IPS-15b (cell line): Measurements from ENCODE around the gene SLC7A4.

ENCODE experiments used
- H3K27me3 ChIP-seq: one replicate; pipeline ENCODE4 v1.6.1; 2013; ENCODE audit warnings: low read length; ENCODE audit not compliant: control insufficient read depth, insufficient read depth
- H3K36me3 ChIP-seq: one replicate; pipeline ENCODE4 v1.6.1; 2013; ENCODE audit warnings: low read length; ENCODE audit not compliant: control insufficient read depth, insufficient read depth
- H3K4me1 ChIP-seq: one replicate; pipeline ENCODE4 v1.6.1; 2013; ENCODE audit warnings: mild to moderate bottlenecking, low read length; ENCODE audit not compliant: control insufficient read depth, insufficient read depth
- H3K4me3 ChIP-seq: one replicate; pipeline ENCODE4 v1.5.1; 2013; ENCODE audit warnings: low read depth, low read length
- H3K9ac ChIP-seq: one replicate; pipeline ENCODE4 v1.6.1; 2013; ENCODE audit warnings: low read depth, mild to moderate bottlenecking, low read length
- H3K9me3 ChIP-seq: one replicate; pipeline ENCODE4 v1.6.1; 2013; ENCODE audit warnings: mild to moderate bottlenecking, low read length; ENCODE audit not compliant: control insufficient read depth, insufficient read depth

The SLC7A4 gene

GRCh38 chr22:21022507-21022906 is 9.9 kb downstream of the SLC7A4 start:
- H3K9ac ChIP-seq: no peak overlapping the region
- no peaks in the 10 kb centered on the region for H3K27me3 ChIP-seq
- no peaks in the 10 kb centered on the region for H3K9me3 ChIP-seq
- no peaks in the 10 kb centered on the region for H3K4me1 ChIP-seq
- H3K36me3 ChIP-seq: no peaks in the 10 kb centered on the region
- no peak overlapping the region for H3K4me3 ChIP-seq

GRCh38 chr22:21020802-21021429 is 11.4 kb downstream of the SLC7A4 start:
- Histone ChIP-seq H3K27me3 (peaks cover 3% of the 10 kb centered on the region), H3K9ac (no peak overlapping the region), H3K36me3 (no peaks in the 10 kb centered on the region), H3K4me3 (no peak overlapping the region), H3K4me1 (no peaks in the 10 kb centered on the region), H3K9me3 (no peaks in the 10 kb centered on the region)

DNA sequence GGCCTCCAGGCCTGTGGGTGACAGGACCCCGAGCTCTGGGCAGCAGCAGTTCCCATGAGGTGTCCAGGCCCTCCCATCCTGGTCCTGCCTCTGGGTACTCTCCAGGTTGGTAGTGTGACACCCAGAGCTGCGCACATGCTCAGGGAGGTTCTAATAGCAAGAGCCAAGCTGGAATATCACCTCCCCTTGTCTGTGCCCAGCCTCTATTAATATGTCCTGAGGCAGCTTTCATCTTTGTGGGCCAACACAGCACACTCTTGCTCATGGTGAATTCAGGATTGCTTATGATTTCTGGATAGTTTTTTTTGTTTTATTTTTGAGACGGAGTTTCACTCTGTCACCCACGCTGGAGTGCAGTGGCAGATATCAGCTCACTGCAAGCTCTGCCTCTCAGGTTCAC is 14.0 kb downstream of the SLC7A4 start:
- H3K9me3 ChIP-seq: no peaks in the 10 kb centered on the region
- no peak overlapping the region for H3K9ac ChIP-seq
- no peak overlapping the region for H3K4me3 ChIP-seq
- no peaks in the 10 kb centered on the region for H3K36me3 ChIP-seq
- peaks cover 2% of the 10 kb centered on the region for H3K4me1 ChIP-seq
- peaks cover 6% of the 10 kb centered on the region for H3K27me3 ChIP-seq

DNA sequence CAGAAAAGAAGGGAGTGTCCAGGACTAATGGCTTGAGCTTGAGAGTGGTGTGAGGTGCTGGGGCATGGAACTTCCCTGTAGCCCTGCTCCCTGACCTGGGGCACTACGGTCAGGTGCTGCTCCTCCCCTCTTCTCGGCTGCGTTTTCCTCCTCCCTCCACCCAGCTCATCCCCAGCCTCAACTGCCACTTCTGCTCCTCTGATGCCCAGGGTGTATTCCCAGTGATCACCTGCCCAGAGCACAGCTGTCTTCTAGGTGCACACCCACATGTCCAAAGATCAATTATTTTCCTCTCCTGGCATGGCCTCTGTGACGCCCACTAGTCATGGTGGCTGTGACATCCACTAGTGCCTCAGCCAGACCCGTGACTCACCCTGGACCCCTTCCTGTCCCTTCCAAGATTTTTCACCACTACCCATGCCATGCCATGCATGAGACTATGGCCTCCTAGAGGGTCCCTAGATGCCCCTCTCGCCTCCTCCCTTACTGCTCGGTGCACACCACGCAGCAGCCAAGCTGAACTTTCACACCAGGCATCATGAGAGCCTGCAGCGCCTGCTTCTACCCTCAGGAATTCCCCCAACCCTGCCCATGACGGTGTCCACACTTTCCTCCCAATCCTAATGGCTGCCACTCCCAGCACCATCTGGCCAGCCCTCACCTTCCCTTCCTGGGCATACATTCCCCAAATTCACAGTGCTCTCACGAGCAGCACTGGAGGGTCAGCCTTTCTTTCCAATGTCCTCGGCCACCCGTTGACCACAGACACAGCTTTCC is 15.5 kb downstream of the SLC7A4 start:
- H3K9me3 ChIP-seq: no peaks in the 10 kb centered on the region

DNA sequence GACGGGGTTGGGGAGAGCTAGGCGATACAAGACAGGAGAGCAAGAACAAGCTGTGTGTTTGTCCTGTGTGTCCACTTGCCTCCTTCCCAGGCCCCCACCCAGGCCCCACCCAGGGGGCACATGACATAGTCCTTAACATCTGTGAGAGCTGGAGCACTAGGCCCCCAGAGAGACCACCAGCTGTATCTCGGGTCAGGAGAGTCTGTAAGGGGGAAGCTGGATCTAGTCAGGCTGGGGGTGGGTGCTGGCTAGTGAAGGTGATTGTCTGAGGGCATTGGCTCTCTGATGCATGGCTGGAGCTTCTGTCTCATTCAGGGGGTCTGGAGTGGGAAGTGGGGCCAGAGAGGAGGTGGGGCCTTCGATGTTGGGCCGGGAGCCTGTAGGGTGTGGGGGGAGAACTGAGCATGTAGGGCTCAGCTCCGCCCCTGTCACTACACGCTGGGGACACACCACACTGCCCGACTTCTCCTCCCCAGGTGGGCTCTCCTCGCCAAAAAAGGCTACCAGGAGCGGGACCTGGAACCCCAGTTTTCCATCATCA is 16.8 kb downstream of the SLC7A4 start:
- Histone ChIP-seq H3K36me3 (no peaks in the 10 kb centered on the region), H3K4me1 (peaks cover 3% of the 10 kb centered on the region), H3K27me3 (peaks cover 9% of the 10 kb centered on the region), H3K9me3 (no peaks in the 10 kb centered on the region), H3K4me3 (no peak overlapping the region), H3K9ac (no peak overlapping the region)

More for the DNA sequence above, 15.5 kb downstream of the SLC7A4 start:
- Histone ChIP-seq H3K27me3 (peaks cover 9% of the 10 kb centered on the region), H3K4me1 (peaks cover 3% of the 10 kb centered on the region), H3K9ac (no peak overlapping the region), H3K4me3 (no peak overlapping the region), H3K36me3 (no peaks in the 10 kb centered on the region)

DNA sequence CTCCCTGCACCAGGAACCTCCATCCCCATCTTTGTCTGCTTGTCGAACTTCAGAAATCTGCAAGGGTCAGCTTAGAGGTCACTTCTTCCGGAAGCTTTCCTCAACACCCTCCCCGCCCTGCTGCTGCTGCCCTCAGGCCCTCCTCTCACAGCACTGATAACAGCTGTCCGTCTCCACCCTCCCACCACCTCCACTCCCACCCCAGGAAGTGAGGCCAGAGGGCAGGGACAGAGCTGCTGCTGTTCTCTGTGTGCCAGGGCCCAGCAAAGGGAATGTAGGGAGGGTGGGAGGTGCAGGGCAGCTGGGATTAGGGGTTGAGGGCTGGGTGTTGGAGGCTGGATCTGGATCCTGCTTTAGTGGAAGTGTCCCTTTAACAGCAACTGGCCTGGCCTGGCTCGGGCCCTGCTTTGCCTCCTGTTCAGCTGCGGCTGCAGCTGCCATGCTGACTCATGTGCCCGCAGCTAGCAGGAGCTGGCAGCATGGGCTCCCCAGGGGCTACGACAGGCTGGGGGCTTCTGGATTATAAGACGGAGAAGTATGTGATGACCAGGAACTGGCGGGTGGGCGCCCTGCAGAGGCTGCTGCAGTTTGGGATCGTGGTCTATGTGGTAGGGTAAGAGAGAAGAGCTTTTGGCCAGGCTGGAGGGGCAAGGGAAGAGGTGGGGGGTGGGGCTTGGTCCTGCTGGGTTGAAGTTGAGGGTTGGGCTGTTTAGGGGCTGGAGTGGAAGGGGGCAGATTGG is 17.5 kb downstream of the SLC7A4 start, which contains the start of gene P2RX6:
TSS of gene P2RX6 (plus strand) at position 440 of the 740 bp plus-strand sequence. CDS start at position 450, 10 bp downstream.
- no peak within 1 kb of the TSS for H3K9ac ChIP-seq
- H3K4me1 ChIP-seq: peaks cover 9% of the 10 kb centered on the region
- no peaks in the 10 kb centered on the region for H3K36me3 ChIP-seq
- H3K9me3 ChIP-seq: no peaks in the 10 kb centered on the region
- peaks cover 9% of the 10 kb centered on the region for H3K27me3 ChIP-seq
- peak within 1 kb of the TSS; percentile 78 for H3K4me3 ChIP-seq

DNA sequence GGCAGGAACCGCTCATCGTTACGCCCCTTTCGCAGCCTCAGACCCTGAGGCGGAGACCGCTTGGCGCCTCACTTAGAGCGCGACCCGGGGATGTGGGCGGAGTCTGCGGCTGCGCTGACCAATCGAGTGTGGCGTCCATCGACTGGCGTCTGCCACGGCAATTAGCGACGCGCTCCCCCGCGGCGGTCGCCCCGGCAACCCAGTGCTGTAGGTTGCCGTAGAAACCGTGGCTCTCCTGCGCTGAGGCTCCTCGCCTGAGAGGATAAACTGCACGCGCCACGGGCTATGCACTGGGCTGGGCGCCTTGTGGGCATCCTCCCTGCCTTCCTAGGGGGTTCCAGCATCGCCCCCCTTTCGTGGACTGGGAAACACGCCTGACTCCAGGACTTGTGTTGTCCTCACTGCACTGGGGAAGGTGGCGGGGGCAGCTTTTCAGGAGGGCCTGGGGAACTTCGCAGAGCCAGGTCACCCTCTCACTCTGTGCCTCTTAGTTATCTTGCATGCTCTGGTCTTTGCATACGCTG is 18.1 kb downstream of the SLC7A4 start:
- Histone ChIP-seq H3K9me3 (no peaks in the 10 kb centered on the region), H3K36me3 (no peaks in the 10 kb centered on the region), H3K27me3 (peaks cover 9% of the 10 kb centered on the region), H3K4me3 (peak overlapping the region; percentile 78), H3K9ac (no peak overlapping the region), H3K4me1 (peaks cover 11% of the 10 kb centered on the region)

DNA sequence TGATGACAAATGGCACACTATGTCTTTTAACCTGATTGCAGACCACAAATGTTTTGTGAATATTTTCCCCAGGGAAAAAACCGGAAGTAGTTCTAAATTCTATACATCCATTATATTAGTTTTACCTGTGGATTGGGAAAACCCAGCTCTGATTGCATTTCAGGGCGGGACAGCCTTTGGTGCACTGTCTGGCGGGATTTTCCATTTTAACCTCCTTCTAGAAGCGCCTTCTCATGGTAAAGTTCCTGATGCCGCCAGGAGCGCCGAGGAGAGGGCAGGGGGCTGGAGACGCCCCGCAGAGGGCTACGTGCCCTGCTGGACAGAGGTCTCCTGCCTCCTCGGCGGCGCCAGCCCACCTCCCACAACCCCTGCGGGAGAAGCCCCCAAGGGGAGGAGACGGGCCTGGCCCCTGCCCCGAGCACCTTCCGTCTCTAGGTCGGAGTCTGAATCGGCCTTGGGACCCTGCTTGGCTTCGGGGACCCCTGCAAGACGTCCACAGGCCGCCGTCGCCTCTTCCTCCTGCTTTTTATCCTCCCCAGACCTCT is 18.6 kb downstream of the SLC7A4 start:
- Histone ChIP-seq H3K36me3 (peaks cover 3% of the 10 kb centered on the region), H3K4me3 (peak overlapping the region; percentile 78), H3K9ac (peak overlapping the region; percentile 12), H3K27me3 (peaks cover 9% of the 10 kb centered on the region), H3K9me3 (no peaks in the 10 kb centered on the region), H3K4me1 (peaks cover 11% of the 10 kb centered on the region)

GRCh38 chr22:21012446-21013407 is 19.6 kb downstream of the SLC7A4 start:
- Histone ChIP-seq H3K27me3 (peaks cover 9% of the 10 kb centered on the region), H3K9me3 (no peaks in the 10 kb centered on the region), H3K9ac (no peak overlapping the region), H3K4me3 (no peak overlapping the region), H3K4me1 (peaks cover 11% of the 10 kb centered on the region), H3K36me3 (peaks cover 4% of the 10 kb centered on the region)

- Histone ChIP-seq H3K27me3 (peaks cover 6% of the 10 kb centered on the region), H3K36me3 (peaks cover 4% of the 10 kb centered on the region), H3K9ac (no peak overlapping the region), H3K4me1 (peaks cover 11% of the 10 kb centered on the region), H3K4me3 (no peak overlapping the region), H3K9me3 (no peaks in the 10 kb centered on the region)
Measured at GRCh38 chr22:21010426-21011113, 21.8 kb downstream of the SLC7A4 start.
